ENCODE results near the gene LDLRAD3.

The LDLRAD3 gene

GRCh38 chr11:36071917-36072500, 128.1 kb downstream of the LDLRAD3 start:
- DNase-seq (ENCODE audit: low read depth), result no peak
- TF ChIP-seq CTCF (conservative IDR thresholded peaks at IDR 0.05; ENCODE audit: low read length), result no peak
- no peak overlapping the region for H3K4me3 ChIP-seq (ENCODE audit: low read length)

- H3K4me3 ChIP-seq (ENCODE audit: low read length), result no peak overlapping the region
- peak; percentile 82 for DNase-seq (ENCODE audit: low read depth)
- TF ChIP-seq CTCF (conservative IDR thresholded peaks at IDR 0.05; ENCODE audit: low read length), result no peak
Observed at GRCh38 chr11:36073411-36074203, 129.7 kb downstream of the LDLRAD3 start.

GRCh38 chr11:36074941-36075431, 131.1 kb downstream of the LDLRAD3 start:
- peak; percentile 97 for DNase-seq (ENCODE audit: low read depth)
- no peak; the same call in 1 of the 2 replicates for TF ChIP-seq CTCF (conservative IDR thresholded peaks at IDR 0.05; ENCODE audit: low read length)
- H3K4me3 ChIP-seq (ENCODE audit: low read length), result no peak overlapping the region; the same call in 1 of the 2 replicates

- no peak overlapping the region for H3K4me3 ChIP-seq (ENCODE audit: low read length)
- TF ChIP-seq CTCF (conservative IDR thresholded peaks at IDR 0.05; ENCODE audit: low read length), result no peak
- DNase-seq (ENCODE audit: low read depth), result no peak
Observed at GRCh38 chr11:36077368-36077767, 133.5 kb downstream of the LDLRAD3 start.

- no peak for DNase-seq (ENCODE audit: low read depth)
- TF ChIP-seq CTCF (conservative IDR thresholded peaks at IDR 0.05; ENCODE audit: low read length), result no peak
- no peak overlapping the region for H3K4me3 ChIP-seq (ENCODE audit: low read length)
Observed at GRCh38 chr11:36077886-36078685, 134.2 kb downstream of the LDLRAD3 start.

GRCh38 chr11:36078686-36079055, 134.8 kb downstream of the LDLRAD3 start:
- DNase-seq (ENCODE audit: low read depth), result no peak
- no peak for TF ChIP-seq CTCF (conservative IDR thresholded peaks at IDR 0.05; ENCODE audit: low read length)
- H3K4me3 ChIP-seq (ENCODE audit: low read length), result no peak overlapping the region
